HG03354 (cell line): ENCODE results near the gene RNF40.

Source experiments
- ATAC-seq: cut with Tn5 transposase; IDR thresholded peaks from one replicate; pipeline ENCODE4 v1.9.1; 2021; ENCODE audit warnings: mild to moderate bottlenecking; ENCODE audit not compliant: unreplicated experiment, poor library complexity, severe bottlenecking

RNF40 gene

DNA sequence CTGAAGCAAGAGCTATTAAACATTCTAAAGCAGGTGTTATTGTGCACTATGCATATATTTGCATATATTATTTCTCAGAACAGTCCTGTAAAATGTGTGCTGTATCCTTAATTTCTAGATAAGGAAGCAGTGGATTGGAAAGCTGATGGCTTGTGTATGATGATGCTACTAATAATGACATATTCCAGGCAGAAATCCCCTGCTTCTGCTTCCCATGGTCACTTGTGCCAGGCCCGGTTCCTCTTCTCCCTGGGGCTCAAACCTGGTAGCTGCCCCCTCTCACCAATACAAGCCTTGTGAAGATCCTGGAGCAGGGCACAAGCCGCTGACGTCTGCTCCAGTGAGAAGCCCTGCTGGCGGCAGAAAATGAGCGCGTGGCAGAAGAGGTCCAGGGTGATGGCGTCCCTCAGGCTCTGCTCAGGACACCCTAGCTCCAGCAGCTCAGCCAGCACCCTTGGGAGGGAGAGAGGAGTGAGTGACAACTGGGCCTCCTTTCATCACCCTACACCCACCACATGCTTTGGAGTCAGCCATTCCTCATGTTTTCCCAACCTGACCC is 2.0 kb upstream of the RNF40 start:
- ATAC-seq, result no peak

DNA sequence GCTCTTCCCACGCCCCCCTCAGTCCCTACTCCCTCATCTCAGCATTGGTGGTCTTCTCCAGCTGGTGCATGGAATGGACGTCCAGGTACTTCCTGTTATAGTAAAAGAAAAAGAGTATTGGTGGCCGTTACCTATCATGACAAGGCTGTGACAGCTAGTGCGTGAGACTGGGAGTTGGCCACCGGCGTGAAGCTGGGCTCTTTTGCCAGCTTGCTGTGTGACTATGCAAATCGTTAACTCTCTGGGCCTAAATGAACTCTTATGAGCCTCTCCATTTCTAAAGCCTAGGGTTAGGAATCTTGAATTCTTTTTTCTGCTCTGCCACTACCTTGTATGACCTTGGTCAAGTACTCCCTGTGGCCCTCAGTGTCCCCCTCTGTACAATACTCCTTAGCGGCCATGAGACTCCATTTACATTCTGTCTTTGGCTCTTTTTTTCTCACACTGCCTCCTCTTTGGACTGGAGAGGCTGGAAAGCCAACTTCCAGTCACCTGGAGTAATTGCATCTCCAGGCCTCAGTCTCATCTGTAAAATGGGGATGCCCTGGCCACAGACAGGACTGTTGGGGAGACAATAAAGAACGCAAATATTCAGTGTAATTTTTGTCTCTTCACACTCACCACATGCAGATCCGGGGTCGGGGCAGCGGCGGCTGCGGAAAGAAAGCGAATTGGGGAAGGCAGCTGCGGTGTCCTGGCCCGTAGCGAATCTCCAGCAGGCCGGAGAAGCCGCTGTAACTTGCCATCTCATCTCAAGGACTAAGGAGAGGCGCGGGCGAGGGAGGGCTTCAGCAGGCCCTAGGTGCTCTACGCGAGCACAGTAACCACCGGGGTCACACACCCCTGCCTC is 1.3 kb upstream of the RNF40 start:
- ATAC-seq, result no peak

DNA sequence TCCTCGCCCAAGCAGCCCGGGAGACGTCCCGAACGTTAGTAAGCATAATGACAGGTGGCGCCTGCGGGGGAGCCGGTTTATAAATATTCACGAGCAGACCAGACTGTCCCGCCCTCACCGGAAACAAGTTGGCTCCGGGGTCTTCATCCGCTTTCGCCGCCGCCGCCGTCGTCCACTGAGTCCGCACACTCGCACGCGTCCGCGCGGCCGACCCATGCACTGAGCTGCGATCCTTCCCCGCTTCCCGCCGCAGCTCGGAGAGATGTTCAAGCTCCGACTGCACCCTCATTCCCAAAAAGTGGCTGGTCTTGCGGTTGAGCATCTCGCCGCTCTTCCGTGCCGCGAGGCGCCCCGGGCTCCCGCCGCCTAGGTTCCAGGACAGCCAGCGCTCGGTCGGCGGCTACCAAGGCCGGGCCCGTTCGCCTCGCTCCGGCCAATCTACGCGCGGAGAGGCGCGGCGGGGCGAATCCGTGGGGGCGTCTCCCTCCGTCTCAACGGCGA is 645 bp upstream of the RNF40 start:
- ATAC-seq, result peak; percentile 42

DNA sequence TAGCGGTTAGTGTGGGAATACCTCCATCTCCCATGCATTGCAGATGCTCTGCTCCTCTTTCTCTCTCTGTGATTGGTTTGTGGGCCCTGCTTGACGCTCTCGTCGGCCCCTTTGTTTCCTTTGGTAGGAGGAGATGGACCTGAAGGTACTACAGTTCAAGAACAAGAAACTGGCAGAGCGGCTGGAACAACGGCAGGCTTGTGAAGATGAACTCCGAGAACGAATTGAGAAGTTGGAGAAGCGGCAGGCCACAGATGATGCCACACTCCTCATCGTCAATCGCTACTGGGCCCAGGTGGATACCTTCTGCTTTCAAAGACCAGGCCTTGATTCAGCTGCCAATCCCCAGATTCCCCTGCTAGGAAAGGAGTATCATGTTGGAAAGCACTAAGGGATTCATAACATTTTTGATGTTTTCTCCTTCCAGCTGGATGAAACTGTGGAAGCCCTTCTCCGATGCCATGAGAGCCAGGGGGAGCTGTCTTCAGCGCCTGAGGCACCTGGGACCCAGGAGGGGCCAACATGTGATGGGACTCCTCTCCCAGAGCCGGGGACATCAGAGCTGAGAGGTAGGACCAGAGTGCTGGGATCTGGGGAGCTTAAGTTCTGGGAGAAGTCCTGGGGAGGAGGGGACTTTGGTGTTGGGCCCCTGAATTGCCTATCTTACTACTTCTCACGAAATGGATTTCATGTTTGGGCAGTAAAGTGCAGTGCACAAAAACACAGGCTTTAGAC is 1.0 kb downstream of the RNF40 start:
- no peak for ATAC-seq

DNA sequence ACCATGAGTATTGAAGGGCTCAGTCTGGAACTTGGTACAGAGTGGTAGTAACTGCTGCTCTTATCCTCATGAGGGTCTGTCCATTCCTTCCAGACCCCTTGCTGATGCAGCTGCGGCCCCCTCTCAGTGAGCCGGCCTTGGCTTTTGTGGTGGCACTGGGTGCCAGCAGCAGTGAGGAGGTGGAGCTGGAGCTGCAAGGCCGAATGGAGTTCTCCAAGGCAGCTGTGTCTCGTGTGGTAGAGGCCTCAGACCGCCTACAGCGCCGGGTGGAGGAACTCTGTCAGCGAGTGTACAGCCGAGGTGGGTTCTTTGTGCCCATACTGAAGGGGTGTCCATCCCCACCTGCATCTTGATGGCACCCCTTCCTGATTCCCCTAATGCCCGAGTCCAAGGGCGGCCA is 2.0 kb downstream of the RNF40 start:
- ATAC-seq, result no peak

DNA sequence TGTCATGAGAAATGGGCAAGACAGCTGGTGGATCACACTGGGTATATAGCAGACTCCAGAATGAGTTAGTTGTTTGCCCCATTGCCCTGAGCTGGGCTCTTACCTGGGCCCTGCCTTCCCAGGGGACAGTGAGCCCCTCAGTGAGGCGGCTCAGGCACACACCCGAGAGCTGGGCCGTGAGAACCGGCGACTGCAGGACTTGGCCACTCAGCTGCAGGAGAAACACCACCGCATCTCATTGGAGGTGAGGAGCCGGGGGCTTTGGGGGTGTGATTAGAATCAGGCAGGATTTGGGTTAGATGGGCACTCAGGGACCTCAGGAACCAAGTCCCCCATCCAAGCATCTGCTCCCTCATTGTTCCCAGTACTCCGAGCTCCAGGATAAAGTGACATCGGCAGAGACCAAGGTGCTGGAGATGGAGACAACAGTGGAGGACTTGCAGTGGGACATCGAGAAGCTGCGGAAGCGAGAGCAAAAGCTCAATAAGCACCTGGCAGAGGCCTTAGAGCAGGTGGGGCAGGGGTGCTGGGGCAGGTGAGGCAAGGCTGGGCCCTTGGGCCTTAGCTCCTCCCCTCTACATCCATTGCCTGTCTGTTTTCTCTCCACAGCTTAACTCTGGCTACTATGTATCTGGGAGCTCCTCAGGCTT is 2.8 kb downstream of the RNF40 start:
- ATAC-seq, result no peak

DNA sequence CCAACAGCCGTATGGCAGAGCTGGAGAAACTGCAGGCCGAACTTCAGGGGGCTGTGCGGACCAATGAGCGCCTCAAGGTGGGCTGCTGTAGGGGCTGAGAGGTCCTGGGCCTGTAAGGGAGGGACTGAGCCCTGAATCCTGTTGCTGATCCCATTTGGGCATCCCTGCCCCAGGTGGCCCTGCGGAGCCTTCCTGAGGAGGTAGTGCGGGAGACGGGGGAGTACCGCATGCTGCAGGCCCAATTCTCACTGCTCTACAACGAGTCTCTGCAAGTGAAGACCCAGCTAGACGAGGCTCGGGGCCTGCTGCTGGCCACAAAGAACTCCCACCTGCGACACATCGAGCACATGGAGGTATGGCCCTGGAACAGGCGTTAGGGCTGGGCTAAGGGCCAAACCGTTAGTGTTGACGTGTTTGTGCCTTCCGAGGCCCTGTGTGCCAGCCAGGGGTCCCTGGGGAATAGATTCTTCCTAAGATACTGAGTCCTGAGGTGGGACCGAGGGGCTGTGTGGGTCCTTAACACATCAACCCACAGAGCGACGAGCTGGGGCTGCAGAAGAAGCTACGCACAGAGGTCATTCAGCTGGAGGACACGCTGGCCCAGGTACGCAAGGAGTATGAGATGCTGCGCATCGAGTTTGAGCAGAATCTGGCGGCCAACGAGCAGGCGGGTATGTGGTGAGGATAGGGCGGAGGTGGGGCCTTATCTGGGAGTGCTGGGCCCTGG is 4.2 kb downstream of the RNF40 start:
- ATAC-seq, result no peak

DNA sequence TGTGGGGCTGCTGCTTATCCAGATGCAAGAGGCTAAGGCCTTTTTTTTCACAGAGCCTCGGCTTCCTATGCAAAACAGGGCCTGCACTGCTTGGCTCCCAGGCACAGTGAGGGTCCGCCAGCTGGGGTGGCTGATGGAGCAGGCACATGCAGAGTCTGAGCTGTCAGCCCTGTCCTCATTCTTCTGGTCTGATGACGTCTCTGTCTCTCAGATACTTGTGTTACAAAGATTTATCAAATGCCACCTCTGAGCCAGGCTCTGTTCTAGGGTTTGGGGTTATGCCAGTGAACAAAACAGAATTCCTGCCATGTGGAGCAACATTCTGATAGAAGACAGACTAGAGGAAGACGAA is 4.8 kb downstream of the RNF40 start:
- no peak for ATAC-seq

DNA sequence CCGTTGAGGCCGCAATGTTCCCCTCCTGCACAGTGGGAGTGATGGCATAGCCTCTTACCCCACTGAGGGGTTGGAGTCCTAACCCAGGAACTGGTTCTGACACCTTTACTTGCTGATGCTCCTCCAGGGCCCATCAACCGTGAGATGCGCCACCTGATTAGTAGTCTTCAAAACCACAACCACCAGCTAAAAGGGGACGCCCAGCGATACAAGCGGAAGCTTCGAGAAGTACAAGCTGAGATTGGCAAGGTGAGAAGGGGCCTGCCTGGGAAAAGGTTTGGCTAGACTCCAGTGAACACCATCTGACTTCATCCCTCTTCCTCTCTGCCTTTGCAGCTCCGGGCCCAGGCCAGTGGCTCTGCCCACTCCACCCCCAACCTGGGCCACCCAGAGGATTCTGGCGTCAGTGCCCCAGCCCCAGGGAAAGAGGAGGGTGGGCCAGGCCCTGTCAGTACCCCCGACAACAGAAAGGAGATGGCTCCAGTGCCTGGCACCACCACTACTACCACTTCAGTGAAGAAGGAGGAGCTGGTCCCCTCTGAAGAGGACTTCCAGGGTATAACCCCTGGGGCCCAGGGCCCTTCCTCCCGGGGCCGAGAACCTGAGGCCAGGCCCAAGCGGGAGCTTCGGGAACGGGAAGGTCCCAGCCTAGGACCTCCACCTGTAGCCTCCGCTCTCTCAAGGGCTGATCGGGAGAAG is 5.8 kb downstream of the RNF40 start:
- ATAC-seq, result no peak

DNA sequence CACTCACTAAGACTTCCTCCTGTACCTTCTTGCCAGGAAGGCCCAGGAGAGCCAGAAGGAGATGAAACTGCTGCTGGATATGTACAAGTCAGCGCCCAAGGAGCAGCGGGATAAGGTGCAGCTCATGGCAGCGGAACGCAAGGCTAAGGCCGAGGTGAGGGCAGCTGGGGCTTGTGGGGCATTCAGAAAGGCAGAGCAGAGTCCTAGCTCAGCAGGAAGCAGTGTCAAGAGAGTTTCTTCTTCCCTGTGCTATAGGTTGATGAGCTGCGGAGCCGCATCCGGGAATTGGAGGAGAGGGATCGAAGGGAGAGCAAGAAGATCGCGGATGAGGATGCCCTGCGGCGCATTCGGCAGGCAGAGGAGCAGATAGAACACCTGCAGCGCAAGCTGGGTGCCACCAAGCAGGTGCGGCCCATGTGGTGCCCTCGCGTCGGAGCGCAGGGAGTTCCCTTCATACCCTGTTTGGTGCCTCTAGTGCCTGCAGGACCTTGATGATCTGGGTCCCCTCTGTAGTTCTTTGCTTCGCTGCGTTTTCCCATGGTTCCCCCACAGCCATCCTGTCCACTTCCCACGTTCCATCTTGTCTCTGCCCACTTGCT is 6.6 kb downstream of the RNF40 start:
- no peak for ATAC-seq

DNA sequence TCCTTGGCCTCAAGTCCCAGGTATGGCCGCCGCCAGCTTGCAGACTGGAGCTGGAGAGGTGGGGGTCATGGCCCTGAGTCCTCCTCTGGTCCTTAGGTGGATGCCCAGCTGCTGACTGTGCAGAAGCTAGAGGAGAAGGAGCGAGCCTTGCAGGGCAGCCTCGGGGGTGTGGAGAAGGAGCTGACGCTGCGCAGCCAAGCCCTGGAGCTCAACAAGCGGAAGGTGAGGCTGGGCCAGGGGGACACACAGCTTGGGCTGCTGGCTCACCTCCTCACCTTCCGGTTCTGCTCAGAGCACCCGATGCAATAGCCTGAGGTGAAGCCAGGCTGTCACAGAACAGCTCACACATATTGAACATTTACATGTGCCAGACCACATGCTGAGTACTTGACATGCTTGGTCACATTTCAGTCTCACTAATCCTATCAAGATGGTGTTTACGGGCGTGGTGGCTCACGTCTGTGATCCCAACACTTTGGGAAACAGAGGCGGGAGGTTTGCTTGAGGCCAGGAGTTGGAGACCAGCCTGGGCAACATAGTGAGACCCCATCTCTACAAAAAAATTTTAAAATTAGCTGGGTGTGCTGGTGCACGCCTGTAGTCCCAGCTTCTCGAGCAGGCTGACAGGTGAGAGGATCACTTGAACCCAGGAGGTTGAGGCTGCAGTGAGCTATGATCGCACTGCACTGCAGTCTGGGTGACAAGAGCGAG is 7.4 kb downstream of the RNF40 start:
- ATAC-seq, result no peak

DNA sequence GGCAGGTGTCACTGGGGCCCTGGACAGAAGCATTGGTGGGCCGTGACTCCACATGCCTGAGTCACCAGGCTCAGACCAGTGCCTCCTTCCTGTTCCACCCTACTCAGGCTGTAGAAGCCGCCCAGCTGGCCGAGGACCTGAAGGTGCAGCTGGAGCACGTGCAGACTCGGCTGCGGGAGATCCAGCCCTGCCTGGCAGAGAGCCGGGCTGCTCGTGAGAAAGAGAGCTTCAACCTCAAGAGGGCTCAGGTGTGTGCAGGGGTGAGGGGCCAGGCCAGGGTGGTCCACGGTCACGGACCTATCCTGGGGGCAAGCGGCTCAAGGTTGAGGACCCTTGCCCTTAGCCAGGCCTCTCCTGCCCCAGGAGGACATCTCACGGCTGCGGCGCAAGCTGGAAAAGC is 9.6 kb downstream of the RNF40 start:
- ATAC-seq, result no peak

DNA sequence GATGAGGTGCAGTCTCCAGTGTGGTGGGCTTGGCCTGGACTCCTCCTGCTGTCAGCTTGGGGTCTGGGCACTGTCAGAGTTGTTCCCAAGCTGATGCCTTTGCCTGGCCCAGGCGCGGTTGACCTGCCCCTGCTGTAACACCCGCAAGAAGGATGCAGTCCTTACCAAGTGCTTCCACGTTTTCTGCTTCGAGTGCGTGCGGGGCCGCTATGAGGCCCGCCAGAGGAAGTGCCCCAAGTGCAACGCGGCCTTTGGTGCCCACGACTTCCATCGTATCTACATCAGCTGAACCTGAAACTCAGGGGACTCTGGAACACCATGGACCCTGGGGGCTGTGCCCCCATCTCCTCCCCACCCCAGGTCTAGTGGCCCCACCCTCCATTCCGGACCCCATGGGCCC is 11.7 kb downstream of the RNF40 start:
- ATAC-seq, result no peak

DNA sequence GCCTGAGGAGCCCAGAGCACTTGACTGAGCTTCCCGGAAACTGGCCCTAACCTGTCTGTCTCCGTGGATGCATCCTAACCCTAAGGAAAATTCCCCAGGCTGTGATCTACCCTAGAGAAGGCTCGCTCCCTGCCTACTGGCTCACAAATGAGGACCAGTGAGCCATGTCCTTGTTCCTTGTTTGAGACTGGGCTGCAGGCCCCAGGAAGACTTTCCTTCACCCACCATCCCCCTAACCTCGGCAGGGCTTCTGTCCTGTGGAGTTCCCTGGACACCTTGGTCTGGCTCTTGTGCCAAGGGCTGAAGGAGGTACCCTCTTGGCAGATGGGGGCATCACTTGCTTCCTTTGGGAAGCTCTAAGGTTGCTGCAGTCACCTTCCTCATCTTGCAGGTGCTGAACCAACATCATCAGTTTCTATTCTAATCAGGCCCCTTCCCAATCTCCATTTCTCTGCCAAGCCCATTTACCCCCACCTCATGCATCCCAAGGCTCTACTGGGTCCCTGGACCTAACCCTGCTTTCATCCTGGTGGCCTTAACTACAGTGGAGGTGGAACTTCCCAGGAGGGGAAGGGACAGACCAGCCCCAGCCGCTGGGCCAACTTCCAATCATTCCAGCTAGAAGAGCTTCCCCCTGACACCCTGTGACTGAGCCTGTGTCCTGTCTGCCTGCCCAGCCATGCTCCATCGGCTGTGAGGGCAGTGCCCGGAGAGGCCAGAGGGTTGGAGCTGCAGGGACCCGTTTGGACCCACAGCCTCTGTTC is 12.4 kb downstream of the RNF40 start:
- ATAC-seq, result no peak

DNA sequence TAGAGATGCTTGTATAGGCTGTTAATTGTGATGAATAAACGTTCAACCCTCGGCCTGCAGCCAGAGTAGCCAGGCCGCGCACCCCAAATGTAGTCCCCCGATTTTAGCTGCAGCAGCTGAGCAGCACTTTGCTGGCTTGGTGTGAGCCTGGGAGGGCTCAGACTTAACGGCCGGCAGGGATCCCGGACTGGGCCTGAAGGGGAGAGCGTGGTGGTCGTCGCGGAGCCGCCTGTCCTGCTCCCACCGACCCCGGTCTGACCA is 12.9 kb downstream of the RNF40 start:
- no peak for ATAC-seq

DNA sequence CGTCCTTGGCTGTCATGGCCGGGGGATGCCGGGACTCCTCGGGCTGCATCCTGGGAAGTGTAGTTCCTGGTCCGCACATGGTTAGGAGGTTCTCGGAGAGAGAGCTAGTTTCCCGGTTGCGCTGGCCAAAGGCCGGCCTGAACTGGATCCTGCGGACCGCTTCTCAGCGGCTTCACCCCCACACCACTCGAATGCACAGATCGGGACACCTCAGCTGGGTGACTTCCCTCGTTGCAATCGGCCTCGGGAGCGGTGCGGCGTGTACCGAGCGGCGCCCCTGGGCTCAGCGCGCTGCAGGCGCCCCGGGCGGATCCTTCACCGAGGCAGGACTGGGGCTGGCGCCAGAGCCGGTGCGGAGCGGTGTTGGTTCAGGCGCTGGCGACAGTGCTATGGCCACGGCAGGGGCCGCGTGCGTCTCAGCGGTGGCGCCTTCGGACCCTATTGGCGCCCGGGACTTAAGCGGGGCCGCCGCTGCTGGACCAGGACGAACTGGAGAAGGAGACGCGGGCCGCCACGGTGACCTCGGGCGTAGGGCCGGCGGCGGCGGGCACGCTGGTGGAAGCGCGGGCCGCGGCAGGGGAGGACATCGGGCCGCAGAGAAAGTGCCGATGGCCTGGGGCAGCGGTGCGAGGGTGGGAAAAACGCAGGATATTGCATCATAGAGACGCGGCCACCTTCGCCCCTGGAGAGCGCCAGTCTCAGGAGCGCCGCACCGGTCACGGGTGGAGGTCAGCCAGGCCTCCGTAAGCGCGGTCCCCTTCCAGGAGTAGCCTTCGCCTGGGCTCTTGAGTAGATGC is 13.5 kb downstream of the RNF40 start:
- ATAC-seq, result peak; percentile 75
